Dedifferentiated amniotic fluid mesenchymal stem cell (primary cell): Measurements from ENCODE around the gene STUB1.
A peak's percentile ranks its signal among the peaks of the same experiment; 100 is the strongest.

Experiments
- DNase-seq: peaks from one replicate; pipeline ENCODE4 v3.0.0-alpha.2; 2016; ENCODE audit errors: extremely low spot score

STUB1 gene

GRCh38 chr16:667113-667779 lies 13.0 kb upstream of the STUB1 start:
- no peak for DNase-seq

- DNase-seq: peak; percentile 89
Measured at GRCh38 chr16:667780-668518, 12.3 kb upstream of the STUB1 start, which contains the start of gene RHOT2. TSS of gene RHOT2 (plus strand) at chr16:668132. CDS start at chr16:668200, 68 bp downstream.

- DNase-seq: no peak
Measured at GRCh38 chr16:668519-669171, 11.6 kb upstream of the STUB1 start.

GRCh38 chr16:669666-670065 lies 10.5 kb upstream of the STUB1 start:
- DNase-seq: no peak

- no peak for DNase-seq
Measured at GRCh38 chr16:670485-671352, 9.5 kb upstream of the STUB1 start.

- DNase-seq: no peak
Measured at GRCh38 chr16:671353-672131, 8.7 kb upstream of the STUB1 start.

- no peak for DNase-seq
Measured at GRCh38 chr16:672371-672770, 7.8 kb upstream of the STUB1 start.

- DNase-seq: no peak
Measured at GRCh38 chr16:672851-673250, 7.4 kb upstream of the STUB1 start.

- no peak for DNase-seq
Measured at GRCh38 chr16:673399-673991, 6.7 kb upstream of the STUB1 start.

GRCh38 chr16:674214-674881 lies 5.9 kb upstream of the STUB1 start:
- no peak for DNase-seq

- DNase-seq: no peak
Measured at GRCh38 chr16:674968-675883, 5.0 kb upstream of the STUB1 start, which contains the start of gene RHBDL1. TSS of gene RHBDL1 (plus strand) at chr16:675671. CDS start at chr16:675791, 120 bp downstream.

GRCh38 chr16:675884-676564 lies 4.2 kb upstream of the STUB1 start:
- DNase-seq: no peak

GRCh38 chr16:676565-676902 lies 3.7 kb upstream of the STUB1 start:
- no peak for DNase-seq

GRCh38 chr16:676913-677312 lies 3.3 kb upstream of the STUB1 start:
- DNase-seq: no peak

- DNase-seq: no peak
Measured at GRCh38 chr16:677316-678190, 2.7 kb upstream of the STUB1 start.

- DNase-seq: no peak
Measured at GRCh38 chr16:678209-678857, 1.9 kb upstream of the STUB1 start.
